ENCODE measurements around the gene CAMTA1.

DNA sequence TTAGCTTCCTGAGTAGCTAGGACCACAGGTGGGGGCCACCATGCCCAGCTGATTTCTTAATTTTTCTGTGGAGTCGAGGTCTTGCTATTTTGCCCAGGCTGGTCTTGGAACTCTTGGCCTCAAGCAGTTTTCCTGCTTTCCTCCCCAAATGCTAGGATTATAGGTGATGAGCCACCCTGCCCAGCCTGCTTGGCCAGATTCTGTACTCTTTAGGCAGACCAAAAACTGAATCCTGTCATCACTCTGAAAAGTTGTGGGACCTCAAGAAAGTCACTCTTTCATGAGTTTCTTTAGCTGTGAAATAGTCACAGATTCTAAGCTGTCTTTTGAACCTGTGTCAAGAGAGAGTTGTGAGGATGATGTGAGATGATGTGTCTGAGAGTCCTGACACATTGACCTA is 105.4 kb downstream of the CAMTA1 start:
- TF ChIP-seq, protein P1, sequence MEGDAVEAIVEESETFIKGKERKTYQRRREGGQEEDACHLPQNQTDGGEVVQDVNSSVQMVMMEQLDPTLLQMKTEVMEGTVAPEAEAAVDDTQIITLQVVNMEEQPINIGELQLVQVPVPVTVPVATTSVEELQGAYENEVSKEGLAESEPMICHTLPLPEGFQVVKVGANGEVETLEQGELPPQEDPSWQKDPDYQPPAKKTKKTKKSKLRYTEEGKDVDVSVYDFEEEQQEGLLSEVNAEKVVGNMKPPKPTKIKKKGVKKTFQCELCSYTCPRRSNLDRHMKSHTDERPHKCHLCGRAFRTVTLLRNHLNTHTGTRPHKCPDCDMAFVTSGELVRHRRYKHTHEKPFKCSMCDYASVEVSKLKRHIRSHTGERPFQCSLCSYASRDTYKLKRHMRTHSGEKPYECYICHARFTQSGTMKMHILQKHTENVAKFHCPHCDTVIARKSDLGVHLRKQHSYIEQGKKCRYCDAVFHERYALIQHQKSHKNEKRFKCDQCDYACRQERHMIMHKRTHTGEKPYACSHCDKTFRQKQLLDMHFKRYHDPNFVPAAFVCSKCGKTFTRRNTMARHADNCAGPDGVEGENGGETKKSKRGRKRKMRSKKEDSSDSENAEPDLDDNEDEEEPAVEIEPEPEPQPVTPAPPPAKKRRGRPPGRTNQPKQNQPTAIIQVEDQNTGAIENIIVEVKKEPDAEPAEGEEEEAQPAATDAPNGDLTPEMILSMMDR (IDR thresholded peaks at IDR 0.05 in 2 of 3, conservative IDR thresholded peaks at IDR 0.05 in 1 of 3; ENCODE audit: borderline replicate concordance in 1 of 3, insufficient read depth in 1 of 3, low read depth in 2 of 3, low read length in 2 of 3) = no peak
- TF ChIP-seq POLR2A (IDR thresholded peaks at IDR 0.05; ENCODE audit: borderline replicate concordance, extremely low read depth, insufficient read depth, insufficient read length) (no peak), POLR2AphosphoS5 (IDR thresholded peaks at IDR 0.05; ENCODE audit: low read depth, low read length) (no peak), EZH2phosphoT487 (IDR thresholded peaks at IDR 0.05; ENCODE audit: borderline replicate concordance) (no peak)
- TF ChIP-seq, protein P2, sequence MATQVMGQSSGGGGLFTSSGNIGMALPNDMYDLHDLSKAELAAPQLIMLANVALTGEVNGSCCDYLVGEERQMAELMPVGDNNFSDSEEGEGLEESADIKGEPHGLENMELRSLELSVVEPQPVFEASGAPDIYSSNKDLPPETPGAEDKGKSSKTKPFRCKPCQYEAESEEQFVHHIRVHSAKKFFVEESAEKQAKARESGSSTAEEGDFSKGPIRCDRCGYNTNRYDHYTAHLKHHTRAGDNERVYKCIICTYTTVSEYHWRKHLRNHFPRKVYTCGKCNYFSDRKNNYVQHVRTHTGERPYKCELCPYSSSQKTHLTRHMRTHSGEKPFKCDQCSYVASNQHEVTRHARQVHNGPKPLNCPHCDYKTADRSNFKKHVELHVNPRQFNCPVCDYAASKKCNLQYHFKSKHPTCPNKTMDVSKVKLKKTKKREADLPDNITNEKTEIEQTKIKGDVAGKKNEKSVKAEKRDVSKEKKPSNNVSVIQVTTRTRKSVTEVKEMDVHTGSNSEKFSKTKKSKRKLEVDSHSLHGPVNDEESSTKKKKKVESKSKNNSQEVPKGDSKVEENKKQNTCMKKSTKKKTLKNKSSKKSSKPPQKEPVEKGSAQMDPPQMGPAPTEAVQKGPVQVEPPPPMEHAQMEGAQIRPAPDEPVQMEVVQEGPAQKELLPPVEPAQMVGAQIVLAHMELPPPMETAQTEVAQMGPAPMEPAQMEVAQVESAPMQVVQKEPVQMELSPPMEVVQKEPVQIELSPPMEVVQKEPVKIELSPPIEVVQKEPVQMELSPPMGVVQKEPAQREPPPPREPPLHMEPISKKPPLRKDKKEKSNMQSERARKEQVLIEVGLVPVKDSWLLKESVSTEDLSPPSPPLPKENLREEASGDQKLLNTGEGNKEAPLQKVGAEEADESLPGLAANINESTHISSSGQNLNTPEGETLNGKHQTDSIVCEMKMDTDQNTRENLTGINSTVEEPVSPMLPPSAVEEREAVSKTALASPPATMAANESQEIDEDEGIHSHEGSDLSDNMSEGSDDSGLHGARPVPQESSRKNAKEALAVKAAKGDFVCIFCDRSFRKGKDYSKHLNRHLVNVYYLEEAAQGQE (IDR thresholded peaks at IDR 0.05; ENCODE audit: low read depth) = no peak

All from HCT116 (cell line).